AG04449 (cell line): ENCODE measurements around the gene MOV10L1.
A peak's percentile ranks its signal among the peaks of the same experiment; 100 is the strongest.

Experiments used
- CTCF ChIA-PET: fragments of 350-600 bp; formaldehyde crosslinking; extraction: SDS; loops from one replicate; lab custom pipeline; 2021; ENCODE audit warnings: antibody characterized with exemption; lab: Yijun Ruan, JAX
- POLR2A ChIA-PET: fragments of 400-600, 350-600 bp; formaldehyde crosslinking; extraction: SDS; loops from one replicate; lab custom pipeline; 2020; ENCODE audit warnings: antibody characterized with exemption, inconsistent platforms; lab: Yijun Ruan, JAX
- DNase-seq: peaks from one replicate; pipeline ENCODE4 v3.0.0-alpha.2; 2010; ENCODE audit warnings: low read depth, low spot score
- H3K4me3 ChIP-seq: 2 replicates; pipeline ENCODE4 v1.5.1; 2011; ENCODE audit warnings: low read depth, mild to moderate bottlenecking, control low read depth, low read length
- CTCF ChIP-seq: IDR thresholded peaks from one replicate; pipeline ENCODE4 v1.5.1; 2011; ENCODE audit warnings: mild to moderate bottlenecking, moderate library complexity, low read length, control low read depth, inconsistent platforms; ENCODE audit not compliant: insufficient read depth; ENCODE audit errors: missing control alignments

The MOV10L1 gene

GRCh38 chr22:50186181-50186714, 96.4 kb downstream of the MOV10L1 start:
- peak overlapping the region; percentile 67 for H3K4me3 ChIP-seq
- CTCF ChIA-PET = interaction anchor here (0.9 kb wide), 1 partner anchor 23 kb away, joined by 3 read pairs; no protein-coding TSS in a partner anchor
- POLR2A ChIA-PET = no interaction called here
- DNase-seq = no peak
- no peak for TF ChIP-seq CTCF

GRCh38 chr22:50186761-50187523, 97.1 kb downstream of the MOV10L1 start:
- no peak for TF ChIP-seq CTCF
- peak overlapping the region; percentile 67 for H3K4me3 ChIP-seq
- no peak for DNase-seq
- POLR2A ChIA-PET = no interaction called here
- CTCF ChIA-PET = interaction anchor here (0.6 to 1.2 kb wide), 4 partner anchors 16 to 155 kb away, joined by 3 read pairs; no protein-coding TSS in a partner anchor

- CTCF ChIA-PET = interaction anchor here (1.2 kb wide), 1 partner anchor 153 kb away, joined by 3 read pairs; no protein-coding TSS in a partner anchor
- no peak for TF ChIP-seq CTCF
Measured at GRCh38 chr22:50188356-50188755, 98.5 kb downstream of the MOV10L1 start.

GRCh38 chr22:50189184-50189848, 99.5 kb downstream of the MOV10L1 start:
- no peak for TF ChIP-seq CTCF
- no peak for DNase-seq
- no peak overlapping the region for H3K4me3 ChIP-seq
- ChIA-PET CTCF (interaction anchor here (1.5 kb wide), 2 partner anchors 41 to 258 kb away, joined by 3 to 4 read pairs; no protein-coding TSS in a partner anchor), POLR2A (no interaction called here)

More at GRCh38 chr22:50188356-50188755, 98.5 kb downstream of the MOV10L1 start:
- no peak for DNase-seq
- POLR2A ChIA-PET = no interaction called here
- no peak overlapping the region for H3K4me3 ChIP-seq

- no peak overlapping the region for H3K4me3 ChIP-seq
- ChIA-PET POLR2A (no interaction called here), CTCF (interaction anchor here (1.5 kb wide), 2 partner anchors 41 to 259 kb away, joined by 3 to 4 read pairs; no protein-coding TSS in a partner anchor)
- no peak for DNase-seq
- TF ChIP-seq CTCF = no peak
Measured at GRCh38 chr22:50189849-50190181, 100.0 kb downstream of the MOV10L1 start.
